ENCODE measurements around the gene OLFM2. TPM values are rescaled to one million over a fixed set of nuclear protein-coding genes. Genes with fewer than 3 reads are reported as not detected.
"Not testable (repeated sequence)": the region's sequence is repeated elsewhere in the genome, so short reads cannot be mapped to it uniquely, and the experiment has no call there.

Gene OLFM2
- total RNA-seq, 1 experiment from 2014 or later = 106 TPM

DNA sequence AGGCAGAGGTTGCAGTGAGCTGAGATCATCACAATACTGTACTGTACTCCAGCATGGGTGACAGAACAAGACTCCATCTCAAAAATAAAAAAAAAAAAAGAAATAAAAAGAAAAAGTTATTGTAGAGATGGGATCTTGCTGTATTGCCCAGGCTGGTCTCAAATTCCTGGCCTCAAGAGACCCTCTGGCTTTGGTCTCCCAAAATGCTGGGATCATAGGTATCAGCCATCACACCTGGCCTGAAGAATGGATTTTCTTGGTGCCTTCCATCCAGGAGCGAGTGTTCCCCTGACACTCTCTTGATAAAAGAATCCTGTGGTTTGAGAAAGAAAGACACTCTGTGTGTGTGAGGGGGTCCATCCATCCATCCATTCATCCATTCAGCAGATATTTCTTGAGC, 4.7 kb downstream of the OLFM2 start:
- BruUV-seq (replicated peaks) = no TSS peak

DNA sequence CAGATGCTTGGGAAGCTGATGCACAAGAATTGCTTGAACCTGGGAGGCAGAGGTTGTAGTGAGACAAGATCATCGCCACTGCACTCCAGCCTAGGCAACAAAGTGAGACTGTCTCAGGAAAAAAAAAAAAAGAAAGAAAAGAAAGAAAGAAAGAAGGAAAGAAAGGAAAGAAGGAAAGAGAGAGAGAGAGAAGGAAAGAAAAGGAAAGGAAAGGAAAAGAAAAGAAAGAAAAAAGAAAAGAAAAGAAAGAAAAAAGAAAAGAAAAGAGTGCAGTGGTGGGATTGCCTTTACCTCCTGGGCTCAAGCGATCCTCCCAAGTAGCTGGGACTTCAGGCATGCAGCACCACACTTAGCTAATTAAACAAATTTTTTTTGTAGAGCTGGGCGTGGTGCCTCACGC, 12.9 kb downstream of the OLFM2 start:
- intact Hi-C loops (cut with micrococcal nuclease; ENCODE audit: unreplicated experiment) = no loop called here
- Histone ChIP-seq H3K36me3 (ENCODE audit: insufficient read depth, low read length, poor library complexity, severe bottlenecking) (peaks cover 11% of the 10 kb centered on the region), H3K27me3 (replicated peaks; ENCODE audit: insufficient read depth, low read depth, low read length, poor library complexity) (no peaks in the 10 kb centered on the region), H3K4me1 (ENCODE audit: insufficient read depth, low read length, poor library complexity, severe bottlenecking) (no peaks in the 10 kb centered on the region), H3K4me3 (ENCODE audit: low read depth, low read length, poor library complexity, severe bottlenecking) (no peak overlapping the region), H3K9me3 (ENCODE audit: low read depth, low read length, poor library complexity, severe bottlenecking) (no peaks in the 10 kb centered on the region), H3K27ac (ENCODE audit: low read depth, low read length, poor library complexity, severe bottlenecking) (no peak overlapping the region)
- no TSS peak for BruUV-seq (replicated peaks)
- CTCF ChIA-PET = no interaction called here
- TF ChIP-seq, protein P1, sequence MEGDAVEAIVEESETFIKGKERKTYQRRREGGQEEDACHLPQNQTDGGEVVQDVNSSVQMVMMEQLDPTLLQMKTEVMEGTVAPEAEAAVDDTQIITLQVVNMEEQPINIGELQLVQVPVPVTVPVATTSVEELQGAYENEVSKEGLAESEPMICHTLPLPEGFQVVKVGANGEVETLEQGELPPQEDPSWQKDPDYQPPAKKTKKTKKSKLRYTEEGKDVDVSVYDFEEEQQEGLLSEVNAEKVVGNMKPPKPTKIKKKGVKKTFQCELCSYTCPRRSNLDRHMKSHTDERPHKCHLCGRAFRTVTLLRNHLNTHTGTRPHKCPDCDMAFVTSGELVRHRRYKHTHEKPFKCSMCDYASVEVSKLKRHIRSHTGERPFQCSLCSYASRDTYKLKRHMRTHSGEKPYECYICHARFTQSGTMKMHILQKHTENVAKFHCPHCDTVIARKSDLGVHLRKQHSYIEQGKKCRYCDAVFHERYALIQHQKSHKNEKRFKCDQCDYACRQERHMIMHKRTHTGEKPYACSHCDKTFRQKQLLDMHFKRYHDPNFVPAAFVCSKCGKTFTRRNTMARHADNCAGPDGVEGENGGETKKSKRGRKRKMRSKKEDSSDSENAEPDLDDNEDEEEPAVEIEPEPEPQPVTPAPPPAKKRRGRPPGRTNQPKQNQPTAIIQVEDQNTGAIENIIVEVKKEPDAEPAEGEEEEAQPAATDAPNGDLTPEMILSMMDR (conservative IDR thresholded peaks at IDR 0.05; ENCODE audit: low read depth, low read length) = no peak
- TF ChIP-seq EZH2 (IDR thresholded peaks at IDR 0.05; ENCODE audit: borderline replicate concordance, low read depth, low read length, poor library complexity, severe bottlenecking) = no peak
- DNase-seq (ENCODE audit: low spot score) = no peak
- POLR2A ChIA-PET (ENCODE audit: low non-redundant PET) = no interaction called here

More for the DNA sequence above, 4.7 kb downstream of the OLFM2 start:
- Histone ChIP-seq H3K4me1 (ENCODE audit: insufficient read depth, low read length, poor library complexity, severe bottlenecking) (peaks cover 12% of the 10 kb centered on the region), H3K36me3 (ENCODE audit: insufficient read depth, low read length, poor library complexity, severe bottlenecking) (no peaks in the 10 kb centered on the region), H3K9me3 (ENCODE audit: low read depth, low read length, poor library complexity, severe bottlenecking) (no peaks in the 10 kb centered on the region), H3K27me3 (replicated peaks; ENCODE audit: insufficient read depth, low read depth, low read length, poor library complexity) (no peaks in the 10 kb centered on the region), H3K4me3 (ENCODE audit: low read depth, low read length, poor library complexity, severe bottlenecking) (no peak overlapping the region), H3K27ac (ENCODE audit: low read depth, low read length, poor library complexity, severe bottlenecking) (no peak overlapping the region)
- TF ChIP-seq, protein P1 (conservative IDR thresholded peaks at IDR 0.05; ENCODE audit: low read depth, low read length) = no peak
- TF ChIP-seq EZH2 (IDR thresholded peaks at IDR 0.05; ENCODE audit: borderline replicate concordance, low read depth, low read length, poor library complexity, severe bottlenecking) = no peak
- CTCF ChIA-PET = interaction anchor here (1.3 to 2.7 kb wide), 3 partner anchors 96 to 459 kb away, joined by 4 to 16 read pairs (median 5); no protein-coding TSS in a partner anchor
- POLR2A ChIA-PET (ENCODE audit: low non-redundant PET) = no interaction called here
- intact Hi-C loops (cut with micrococcal nuclease; ENCODE audit: unreplicated experiment) = loop anchor here (1.0 to 5.0 kb wide), 3 partner anchors 181 to 461 kb away; partner anchors contain the start of gene P2RY11
- DNase-seq (ENCODE audit: low spot score) = no peak

DNA sequence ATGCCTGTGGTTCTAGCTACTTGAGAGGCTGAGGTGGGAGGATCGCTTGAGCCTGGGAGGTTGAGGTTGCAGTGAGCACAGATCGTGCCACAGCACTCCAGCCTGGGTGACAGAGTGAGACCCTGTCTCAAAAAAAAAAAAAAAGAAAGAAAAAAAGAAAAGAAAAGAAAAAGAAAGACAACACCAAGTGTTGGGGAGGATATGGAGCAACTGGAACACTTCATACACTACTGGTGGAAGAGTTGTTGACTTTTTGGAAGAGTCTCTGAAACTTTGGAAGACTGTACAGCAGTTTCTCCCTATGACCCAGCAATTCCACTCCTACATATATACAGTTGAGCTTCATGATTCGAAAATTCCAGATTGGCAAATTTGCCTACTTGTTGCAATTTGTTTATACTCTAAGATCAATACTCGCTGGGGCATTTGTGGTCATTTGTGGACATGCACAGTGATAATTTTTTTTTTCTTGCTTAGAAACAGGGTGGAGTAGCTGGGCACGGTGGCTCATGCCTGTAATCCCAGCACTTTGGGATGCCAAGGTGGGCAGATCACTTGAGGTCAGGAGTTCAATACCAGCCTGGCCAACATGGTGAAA, 13.4 kb downstream of the OLFM2 start:
- H3K9me3 ChIP-seq (ENCODE audit: low read depth, low read length, poor library complexity, severe bottlenecking); H3K27ac ChIP-seq (ENCODE audit: low read depth, low read length, poor library complexity, severe bottlenecking); DNase-seq (ENCODE audit: low spot score); BruUV-seq (replicated peaks); H3K4me3 ChIP-seq (ENCODE audit: low read depth, low read length, poor library complexity, severe bottlenecking); H3K4me1 ChIP-seq (ENCODE audit: insufficient read depth, low read length, poor library complexity, severe bottlenecking); H3K27me3 ChIP-seq (replicated peaks; ENCODE audit: insufficient read depth, low read depth, low read length, poor library complexity); POLR2A ChIA-PET (ENCODE audit: low non-redundant PET); CTCF ChIA-PET; intact Hi-C loops (cut with micrococcal nuclease; ENCODE audit: unreplicated experiment): not testable (repeated sequence)
- peaks cover 11% of the 10 kb centered on the region for H3K36me3 ChIP-seq (ENCODE audit: insufficient read depth, low read length, poor library complexity, severe bottlenecking)

DNA sequence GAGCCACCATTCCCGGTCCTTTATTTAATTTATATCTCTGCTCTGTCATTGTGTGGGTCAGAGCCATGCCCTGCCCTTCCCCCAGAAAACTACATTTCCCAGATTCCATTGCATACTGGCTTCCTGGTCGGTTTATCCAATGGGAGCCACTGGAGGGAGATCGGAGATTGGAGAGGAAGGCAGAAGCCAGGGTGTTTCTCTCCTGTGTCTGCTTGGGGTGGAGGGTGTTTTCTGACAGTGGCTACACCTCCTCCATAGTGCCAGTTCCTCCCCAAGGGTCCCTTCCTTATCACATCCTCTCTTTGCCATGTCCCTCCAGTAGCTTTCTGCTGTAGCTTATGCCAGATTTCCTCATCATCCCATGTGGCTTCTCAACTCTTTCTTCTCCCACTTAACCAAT, 19.0 kb downstream of the OLFM2 start:
- peak; percentile 82 for DNase-seq (ENCODE audit: low spot score)
- H3K4me1 ChIP-seq (ENCODE audit: insufficient read depth, low read length, poor library complexity, severe bottlenecking) = peaks cover 15% of the 10 kb centered on the region
- no peaks in the 10 kb centered on the region for H3K27me3 ChIP-seq (replicated peaks; ENCODE audit: insufficient read depth, low read depth, low read length, poor library complexity)
- H3K27ac ChIP-seq (ENCODE audit: low read depth, low read length, poor library complexity, severe bottlenecking) = no peak overlapping the region
- TF ChIP-seq, protein P1 (conservative IDR thresholded peaks at IDR 0.05; ENCODE audit: low read depth, low read length) = no peak
- TF ChIP-seq EZH2 (IDR thresholded peaks at IDR 0.05; ENCODE audit: borderline replicate concordance, low read depth, low read length, poor library complexity, severe bottlenecking) = no peak
- BruUV-seq (replicated peaks) = no TSS peak
- ChIA-PET CTCF (no interaction called here), POLR2A (ENCODE audit: low non-redundant PET) (interaction anchor here (0.6 kb wide), 1 partner anchor 155 kb away, joined by 3 read pairs; no protein-coding TSS in a partner anchor)
- intact Hi-C loops (cut with micrococcal nuclease; ENCODE audit: unreplicated experiment) = no loop called here
- H3K4me3 ChIP-seq (ENCODE audit: low read depth, low read length, poor library complexity, severe bottlenecking) = no peak overlapping the region
- no peaks in the 10 kb centered on the region for H3K36me3 ChIP-seq (ENCODE audit: insufficient read depth, low read length, poor library complexity, severe bottlenecking)
- no peaks in the 10 kb centered on the region for H3K9me3 ChIP-seq (ENCODE audit: low read depth, low read length, poor library complexity, severe bottlenecking)
